Measurements from ENCODE around the gene TNIK. TPM values are rescaled to one million over a fixed set of nuclear protein-coding genes. Genes with fewer than 3 reads are reported as not detected.

Gene TNIK
- total RNA-seq, 2 donors from 2014 or later, result 9.0 to 11.6 TPM

DNA sequence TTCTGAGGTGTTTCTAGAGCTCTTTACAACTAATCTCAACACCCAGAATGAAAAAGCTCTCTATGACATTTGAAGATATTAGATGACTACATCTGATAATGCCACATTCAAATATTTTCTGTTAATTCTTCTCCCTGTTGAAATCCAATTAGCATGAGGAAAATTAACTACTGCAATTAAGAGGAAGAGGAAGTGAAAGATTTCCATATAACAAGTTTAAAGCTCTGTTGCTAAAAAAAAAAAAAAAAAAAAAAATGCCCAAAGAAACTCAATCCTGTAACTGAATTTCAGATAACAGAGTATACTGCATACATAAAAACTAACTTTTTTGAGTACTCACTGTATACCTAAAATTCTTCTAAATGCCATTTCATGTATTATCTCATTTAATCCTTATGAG, 109.8 kb downstream of the TNIK start:
- H3K27ac ChIP-seq, result no peak overlapping the region
- no peak for DNase-seq (ENCODE audit: low spot score)
- H3K9me3 ChIP-seq, result no peaks in the 10 kb centered on the region
- H3K4me1 ChIP-seq, result peaks cover 0 to 11% of the 10 kb centered on the region in 2 donors
- H3K27me3 ChIP-seq, result no peaks in the 10 kb centered on the region
- H3K4me3 ChIP-seq, result no peak overlapping the region
- H3K36me3 ChIP-seq, result no peaks in the 10 kb centered on the region
- TF ChIP-seq, protein P1, sequence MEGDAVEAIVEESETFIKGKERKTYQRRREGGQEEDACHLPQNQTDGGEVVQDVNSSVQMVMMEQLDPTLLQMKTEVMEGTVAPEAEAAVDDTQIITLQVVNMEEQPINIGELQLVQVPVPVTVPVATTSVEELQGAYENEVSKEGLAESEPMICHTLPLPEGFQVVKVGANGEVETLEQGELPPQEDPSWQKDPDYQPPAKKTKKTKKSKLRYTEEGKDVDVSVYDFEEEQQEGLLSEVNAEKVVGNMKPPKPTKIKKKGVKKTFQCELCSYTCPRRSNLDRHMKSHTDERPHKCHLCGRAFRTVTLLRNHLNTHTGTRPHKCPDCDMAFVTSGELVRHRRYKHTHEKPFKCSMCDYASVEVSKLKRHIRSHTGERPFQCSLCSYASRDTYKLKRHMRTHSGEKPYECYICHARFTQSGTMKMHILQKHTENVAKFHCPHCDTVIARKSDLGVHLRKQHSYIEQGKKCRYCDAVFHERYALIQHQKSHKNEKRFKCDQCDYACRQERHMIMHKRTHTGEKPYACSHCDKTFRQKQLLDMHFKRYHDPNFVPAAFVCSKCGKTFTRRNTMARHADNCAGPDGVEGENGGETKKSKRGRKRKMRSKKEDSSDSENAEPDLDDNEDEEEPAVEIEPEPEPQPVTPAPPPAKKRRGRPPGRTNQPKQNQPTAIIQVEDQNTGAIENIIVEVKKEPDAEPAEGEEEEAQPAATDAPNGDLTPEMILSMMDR (IDR thresholded peaks at IDR 0.05), result no peak

DNA sequence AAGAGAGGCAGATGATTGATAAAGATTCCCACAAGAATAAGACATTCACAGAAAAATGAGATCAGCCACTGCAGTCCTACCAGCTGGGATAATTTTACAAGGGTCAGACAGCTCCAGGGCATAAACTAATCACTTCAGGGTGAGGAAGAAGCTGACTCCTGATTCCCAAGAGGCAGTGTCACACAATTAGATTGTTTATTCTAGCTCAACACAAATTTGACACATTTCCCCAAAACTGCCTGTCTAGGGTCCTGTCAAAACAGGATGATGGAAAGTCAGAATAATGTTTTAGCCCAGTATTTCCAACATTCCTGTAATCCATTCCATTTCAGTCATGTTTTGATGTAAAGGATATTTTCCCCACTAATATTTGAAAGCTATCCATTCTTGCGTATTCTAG, 110.8 kb downstream of the TNIK start:
- no peaks in the 10 kb centered on the region for H3K9me3 ChIP-seq
- TF ChIP-seq, protein P1 (IDR thresholded peaks at IDR 0.05), result no peak
- H3K36me3 ChIP-seq, result no peaks in the 10 kb centered on the region
- peaks cover 0 to 11% of the 10 kb centered on the region in 2 donors for H3K4me1 ChIP-seq
- DNase-seq (ENCODE audit: low spot score), result no peak
- no peaks in the 10 kb centered on the region for H3K27me3 ChIP-seq
- H3K27ac ChIP-seq, result no peak overlapping the region
- H3K4me3 ChIP-seq, result no peak overlapping the region

DNA sequence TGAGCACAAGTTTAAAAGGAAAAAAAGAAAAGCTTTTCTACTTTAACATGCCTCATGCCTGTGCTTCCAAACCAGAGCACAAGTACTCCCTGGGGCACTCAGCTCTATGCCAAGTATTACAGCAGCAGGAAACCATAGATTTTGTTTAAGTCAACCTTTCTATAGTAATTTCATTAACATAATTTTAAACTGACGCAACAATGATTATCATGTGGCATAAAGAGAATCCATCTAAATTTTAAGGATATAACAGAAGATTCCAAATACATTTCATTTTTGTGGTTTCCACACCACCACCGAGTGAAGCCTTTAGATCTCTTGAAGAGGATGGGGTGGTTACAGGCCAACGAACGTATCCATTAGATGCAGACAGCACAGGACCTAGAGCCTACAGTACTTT, 112.1 kb downstream of the TNIK start:
- TF ChIP-seq, protein P1 (IDR thresholded peaks at IDR 0.05), result no peak
- H3K4me3 ChIP-seq, result no peak overlapping the region
- peak overlapping the region in 1 of 2 donors; percentile 37 for H3K27ac ChIP-seq

DNA sequence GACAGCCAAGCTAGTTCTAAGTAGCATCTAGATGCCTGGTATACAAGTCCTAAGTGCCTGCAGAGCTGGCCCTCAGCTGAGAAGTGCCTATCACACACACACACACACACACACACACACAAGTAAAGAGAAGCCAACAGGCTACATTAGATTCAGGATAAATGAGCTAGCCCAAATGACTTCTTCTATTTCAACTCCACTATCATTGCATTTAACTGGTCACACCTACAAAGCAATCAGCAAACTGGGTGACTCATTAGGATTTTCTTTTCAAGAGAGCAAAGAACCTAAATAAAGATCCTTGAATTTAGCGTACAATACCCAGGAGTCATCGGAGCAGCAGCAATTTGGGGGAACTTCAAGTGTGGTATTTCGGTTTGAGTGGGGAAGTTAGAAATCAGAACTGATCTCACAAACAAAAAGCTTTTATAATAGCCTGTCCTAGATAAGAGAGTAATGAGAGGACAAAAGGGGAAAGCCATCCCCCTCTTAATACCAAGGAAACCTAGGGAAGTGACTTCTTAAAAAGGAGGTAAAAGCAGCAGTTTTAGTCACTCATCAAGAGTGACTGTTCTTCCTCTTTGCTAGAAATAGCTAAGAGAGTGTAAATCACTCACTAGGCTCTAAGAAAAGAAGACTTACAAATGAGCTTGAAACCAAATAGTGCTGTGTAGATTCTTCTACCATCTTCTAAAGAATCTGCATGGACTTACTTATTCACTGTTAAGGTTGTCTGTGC, 112.7 kb downstream of the TNIK start:
- Histone ChIP-seq H3K9me3 (no peaks in the 10 kb centered on the region), H3K4me1 (peaks cover 0 to 11% of the 10 kb centered on the region in 2 donors)

More for the DNA sequence above, 112.1 kb downstream of the TNIK start:
- H3K36me3 ChIP-seq, result no peaks in the 10 kb centered on the region
- H3K27me3 ChIP-seq, result no peaks in the 10 kb centered on the region
- no peaks in the 10 kb centered on the region for H3K9me3 ChIP-seq
- no peak for DNase-seq (ENCODE audit: low spot score)
- peaks cover 0 to 11% of the 10 kb centered on the region in 2 donors for H3K4me1 ChIP-seq

DNA sequence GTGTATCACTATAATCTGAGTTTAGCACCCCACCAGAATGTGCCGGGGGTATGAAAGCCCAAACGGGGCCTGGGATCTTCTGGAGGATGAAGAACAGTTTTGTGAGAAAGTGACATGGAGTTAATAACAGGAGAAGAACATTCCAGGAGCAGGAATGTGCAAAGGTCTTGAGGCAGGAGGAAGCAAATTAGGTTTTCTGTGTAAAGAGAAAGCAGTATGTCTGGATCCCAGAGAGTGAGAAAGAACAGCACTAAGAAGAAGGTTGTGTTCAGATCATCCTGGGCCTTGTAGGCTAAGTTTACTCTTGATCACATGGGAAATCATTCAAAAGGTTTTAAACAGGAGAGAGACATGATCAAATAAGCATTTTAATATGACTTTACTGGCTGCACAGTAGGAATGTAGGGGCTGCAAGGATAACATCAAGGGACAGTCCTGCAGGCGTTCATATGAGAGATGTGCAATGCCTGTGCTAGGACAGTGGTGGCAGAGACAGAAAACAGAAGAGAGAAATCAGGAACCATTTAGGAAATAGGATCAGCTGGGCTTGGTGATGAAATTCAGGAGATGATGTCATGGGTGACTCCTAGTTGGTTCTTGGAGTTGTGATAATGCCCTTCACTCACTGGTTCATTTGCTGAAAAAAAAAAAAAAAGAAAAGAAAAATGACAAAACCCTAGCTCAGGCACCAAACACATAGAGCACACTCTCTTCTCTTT, 113.5 kb downstream of the TNIK start:
- no peak for DNase-seq (ENCODE audit: low spot score)
- Histone ChIP-seq H3K27ac (peak overlapping the region in 1 of 2 donors; percentile 37), H3K36me3 (no peaks in the 10 kb centered on the region), H3K4me3 (no peak overlapping the region), H3K27me3 (no peaks in the 10 kb centered on the region), H3K9me3 (no peaks in the 10 kb centered on the region), H3K4me1 (peaks cover 0 to 9% of the 10 kb centered on the region in 2 donors)
- TF ChIP-seq, protein P1 (IDR thresholded peaks at IDR 0.05), result no peak

More for the DNA sequence above, 112.7 kb downstream of the TNIK start:
- peak overlapping the region in 1 of 2 donors; percentile 37 for H3K27ac ChIP-seq
- H3K4me3 ChIP-seq, result no peak overlapping the region
- H3K36me3 ChIP-seq, result no peaks in the 10 kb centered on the region
- DNase-seq (ENCODE audit: low spot score), result no peak
- TF ChIP-seq, protein P1 (IDR thresholded peaks at IDR 0.05), result no peak
- no peaks in the 10 kb centered on the region for H3K27me3 ChIP-seq

Measured in right atrium auricular region (tissue), 2 donors.